Left lung (tissue), 10 donors: Measurements from ENCODE around the gene SLBP. TPM values are rescaled to one million over a fixed set of nuclear protein-coding genes. Genes with fewer than 3 reads are reported as not detected.

Source experiments
- ATAC-seq: fragments of 200-7000 bp; cut with Tn5 transposase; one replicate; pipeline ENCODE4 v1.9.1; 2020; ENCODE audit warnings: moderate library complexity
- DNase-seq, 4 donors: peaks; one replicate each; pipeline ENCODE4 v3.0.0-alpha.2; 2013 to 2020
- H3K27ac ChIP-seq, 2 donors: fragments of 200-600 bp; sonication (generic) in 1 of 2; one replicate each; pipeline versions ENCODE4 v1.5.0 to v1.8.0; 2020 to 2021
- H3K27me3 ChIP-seq, 2 donors: fragments of 200-600 bp; sonication (generic) in 1 of 2; one replicate each; pipeline versions ENCODE4 v1.5.0 to v1.8.0; 2020 to 2021
- H3K36me3 ChIP-seq, 2 donors: fragments of 200-600 bp; sonication (generic) in 1 of 2; one replicate each; pipeline versions ENCODE4 v1.5.0 to v1.8.0; 2020 to 2021
- H3K4me1 ChIP-seq, 2 donors: fragments of 200-600 bp; one replicate each; pipeline ENCODE4 v1.8.0; 2021
- H3K4me3 ChIP-seq, 2 donors: fragments of 200-600 bp; sonication (generic) in 1 of 2; one replicate each; pipeline versions ENCODE4 v1.5.0 to v1.8.0; 2020 to 2021; ENCODE audit warnings: mild to moderate bottlenecking in 1 of 2
- H3K9me3 ChIP-seq, 2 donors: fragments of 200-600 bp; sonication (generic) in 1 of 2; one replicate each; pipeline versions ENCODE4 v1.5.0 to v1.8.0; 2020 to 2021
- intact Hi-C, 2 donors: fragments of 100-400 bp; cut with DNase I; formaldehyde crosslinking; loops; one replicate each; pipeline versions ENCODE4 v1.11.2 to v1.14.2; 2022
- polyA plus RNA-seq, 6 donors: library from polyadenylated mRNA; unstranded; fragments of 120-200 nt; gene quantifications; one replicate each; pipeline ENCODE4 v1.2.1, GENCODE V29; 2013; ENCODE audit not compliant: insufficient read length in 6 of 6
- total RNA-seq, 2 donors: library from RNA; stranded (reverse); fragmentation: NEBNext Ultra II Directional; extraction: Animal tissue kit (Norgen Biotek cat#: 25700); gene quantifications; one replicate each; pipeline ENCODE4 v1.2.1, GENCODE V29; 2021
- TF ChIP-seq, protein P1 (sequence below), 2 donors: fragments of 200-600 bp; sonication (generic) in 1 of 2; IDR thresholded peaks; one replicate each; pipeline versions ENCODE4 v1.5.0 to v1.8.0; 2021; ENCODE audit warnings: antibody characterized with exemption in 2 of 2
- donor health status: DM: no; HTN: yes; CAD: no.
- donor health status: DM: no; HTN: no; CAD: no.

Gene SLBP
- total and polyA plus RNA-seq, 8 donors = 39.1 to 73.0 (median 60.0) TPM

DNA sequence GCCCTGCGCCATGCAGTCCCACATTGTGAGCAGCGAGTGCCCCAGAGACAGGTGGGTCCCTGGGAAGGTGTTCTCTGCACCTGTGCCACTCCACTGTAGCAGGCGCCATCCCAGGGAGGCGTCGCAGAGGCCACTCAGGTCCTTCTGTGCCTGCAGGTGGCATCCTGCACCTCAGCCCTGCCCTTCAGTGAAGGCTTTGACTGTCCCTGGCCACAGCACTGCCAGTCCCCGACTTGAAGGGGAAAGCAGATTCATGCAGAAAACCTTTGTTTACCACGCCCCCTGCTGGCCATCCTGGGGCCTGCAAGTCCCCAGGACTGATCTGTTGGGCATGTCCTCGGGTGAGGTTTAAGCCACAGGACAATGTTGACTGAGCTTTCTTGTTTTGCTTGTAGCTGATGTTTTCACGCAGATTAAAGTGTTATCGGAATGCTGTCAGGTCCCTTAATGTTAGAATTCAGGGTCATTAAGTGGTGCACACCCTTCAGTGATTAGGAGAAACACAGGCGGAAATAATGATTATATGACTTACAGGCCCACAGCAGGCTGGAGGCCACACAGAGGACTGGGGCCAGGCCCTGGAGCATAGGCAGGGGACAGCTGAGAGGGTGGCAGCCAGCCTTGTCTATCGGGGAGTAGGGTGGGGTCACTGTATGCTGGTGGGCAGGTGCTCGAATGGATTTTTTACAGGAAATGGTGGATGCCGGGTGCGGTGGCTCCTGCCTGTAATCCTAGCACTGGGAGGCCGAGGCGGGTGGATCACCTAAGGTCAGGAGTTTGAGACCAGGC is 14.2 kb upstream of the SLBP start:
- peak; percentile 81 for ATAC-seq
- intact Hi-C loops = loop anchor here in 1 of 2 donors (5.0 kb wide), 1 partner anchor 34 kb away; no protein-coding TSS in a partner anchor
- Histone ChIP-seq H3K4me1 (peaks cover 12 to 90% of the 10 kb centered on the region in 2 donors), H3K27me3 (no peaks in the 10 kb centered on the region), H3K9me3 (no peaks in the 10 kb centered on the region), H3K4me3 (peak overlapping the region in 1 of 2 donors; percentile 31), H3K27ac (peak overlapping the region; percentile 22 to 89), H3K36me3 (peaks cover 0 to 39% of the 10 kb centered on the region in 2 donors)
- DNase-seq = peak; percentile 75 to 95 (median 90)
- TF ChIP-seq, protein P1, sequence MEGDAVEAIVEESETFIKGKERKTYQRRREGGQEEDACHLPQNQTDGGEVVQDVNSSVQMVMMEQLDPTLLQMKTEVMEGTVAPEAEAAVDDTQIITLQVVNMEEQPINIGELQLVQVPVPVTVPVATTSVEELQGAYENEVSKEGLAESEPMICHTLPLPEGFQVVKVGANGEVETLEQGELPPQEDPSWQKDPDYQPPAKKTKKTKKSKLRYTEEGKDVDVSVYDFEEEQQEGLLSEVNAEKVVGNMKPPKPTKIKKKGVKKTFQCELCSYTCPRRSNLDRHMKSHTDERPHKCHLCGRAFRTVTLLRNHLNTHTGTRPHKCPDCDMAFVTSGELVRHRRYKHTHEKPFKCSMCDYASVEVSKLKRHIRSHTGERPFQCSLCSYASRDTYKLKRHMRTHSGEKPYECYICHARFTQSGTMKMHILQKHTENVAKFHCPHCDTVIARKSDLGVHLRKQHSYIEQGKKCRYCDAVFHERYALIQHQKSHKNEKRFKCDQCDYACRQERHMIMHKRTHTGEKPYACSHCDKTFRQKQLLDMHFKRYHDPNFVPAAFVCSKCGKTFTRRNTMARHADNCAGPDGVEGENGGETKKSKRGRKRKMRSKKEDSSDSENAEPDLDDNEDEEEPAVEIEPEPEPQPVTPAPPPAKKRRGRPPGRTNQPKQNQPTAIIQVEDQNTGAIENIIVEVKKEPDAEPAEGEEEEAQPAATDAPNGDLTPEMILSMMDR (IDR thresholded peaks at IDR 0.05) = peak; percentile 99 to 100

DNA sequence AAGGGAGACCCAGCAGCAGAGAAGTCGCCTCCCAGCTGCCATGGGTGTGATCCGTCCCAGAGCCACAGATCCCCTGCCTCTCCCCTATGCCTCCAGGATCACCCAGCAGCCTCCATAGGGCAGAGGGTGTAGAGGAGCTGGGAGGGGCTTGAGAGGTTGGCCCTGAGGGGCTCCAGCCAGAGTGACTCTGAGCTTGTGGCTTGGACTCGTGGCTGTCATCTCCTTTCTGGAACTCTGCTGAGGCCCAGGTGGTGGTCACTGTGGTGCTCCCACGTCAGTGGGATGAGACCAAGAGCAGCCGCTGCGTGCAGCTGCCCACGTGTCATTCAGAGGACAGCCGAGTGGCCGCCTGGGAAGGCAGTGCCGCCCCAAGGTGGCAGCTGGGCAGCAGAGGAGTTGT is 13.4 kb upstream of the SLBP start:
- TF ChIP-seq, protein P1 (IDR thresholded peaks at IDR 0.05) = no peak
- Histone ChIP-seq H3K4me3 (no peak overlapping the region), H3K27me3 (no peaks in the 10 kb centered on the region), H3K27ac (peak overlapping the region in 1 of 2 donors; percentile 89), H3K36me3 (peaks cover 0 to 31% of the 10 kb centered on the region in 2 donors), H3K4me1 (peaks cover 12 to 90% of the 10 kb centered on the region in 2 donors), H3K9me3 (no peaks in the 10 kb centered on the region)
- DNase-seq (peak in 1 of 4 donors; percentile 29), ATAC-seq (no peak)
- intact Hi-C loops = loop anchor here in 1 of 2 donors (5.0 kb wide), 1 partner anchor 33 kb away; no protein-coding TSS in a partner anchor

- TF ChIP-seq, protein P1 (IDR thresholded peaks at IDR 0.05) = no peak
- Histone ChIP-seq H3K4me3 (peak overlapping the region in 1 of 2 donors; percentile 37), H3K36me3 (peaks cover 0 to 22% of the 10 kb centered on the region in 2 donors), H3K27me3 (no peaks in the 10 kb centered on the region), H3K9me3 (no peaks in the 10 kb centered on the region), H3K27ac (peak overlapping the region; percentile 69 to 97), H3K4me1 (peaks cover 24 to 90% of the 10 kb centered on the region in 2 donors)
- ATAC-seq (no peak), DNase-seq (no peak)
- intact Hi-C loops = no loop called here
Measured at GRCh38 chr4:1723131-1723801, 11.1 kb upstream of the SLBP start.

DNA sequence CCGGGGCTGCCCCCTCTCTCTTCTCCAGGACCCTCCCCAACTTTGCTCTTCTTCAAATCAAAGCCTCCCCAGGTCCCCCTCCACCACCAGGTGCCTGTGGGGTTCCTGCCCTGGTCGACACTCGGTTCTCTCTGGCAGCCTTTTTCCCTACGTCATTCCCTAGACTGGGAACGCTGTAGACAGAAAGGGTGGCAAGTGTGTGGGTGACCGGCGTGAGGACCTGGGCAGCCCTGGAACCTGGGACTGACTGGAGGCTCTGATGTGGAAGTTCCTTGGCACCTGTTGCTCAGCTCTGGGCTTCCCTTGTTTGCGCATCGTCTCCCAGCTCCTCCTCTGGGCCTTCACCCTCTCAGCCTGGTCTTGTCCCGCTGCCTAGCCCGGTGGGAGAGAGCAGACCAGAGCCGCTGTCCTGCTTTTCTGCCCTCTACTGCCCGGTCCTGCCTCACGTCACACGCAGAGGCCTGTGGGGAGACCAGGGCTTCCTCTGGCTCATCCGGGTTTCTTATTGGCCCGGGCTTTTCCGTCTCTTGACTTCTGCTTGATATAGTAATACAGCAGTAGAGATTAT is 10.5 kb upstream of the SLBP start:
- intact Hi-C loops = no loop called here
- TF ChIP-seq, protein P1 (IDR thresholded peaks at IDR 0.05) = no peak

More for the DNA sequence above, 10.5 kb upstream of the SLBP start:
- peak overlapping the region; percentile 69 to 97 for H3K27ac ChIP-seq
- DNase-seq = peak in 1 of 4 donors; percentile 74
- H3K4me3 ChIP-seq = peak overlapping the region in 1 of 2 donors; percentile 77
- peaks cover 0 to 22% of the 10 kb centered on the region in 2 donors for H3K36me3 ChIP-seq
- no peaks in the 10 kb centered on the region for H3K27me3 ChIP-seq
- H3K4me1 ChIP-seq = peaks cover 24 to 84% of the 10 kb centered on the region in 2 donors
- ATAC-seq = no peak
- H3K9me3 ChIP-seq = no peaks in the 10 kb centered on the region
